Stomach smooth muscle (tissue), 2 donors: Measurements from ENCODE around the gene ATXN1.
"Not testable (repeated sequence)": the region's sequence is repeated elsewhere in the genome, so short reads cannot be mapped to it uniquely, and the experiment has no call there.

Source experiments
- H3K27ac ChIP-seq: one replicate; pipeline ENCODE4 v1.7.0; 2013; ENCODE audit warnings: mild to moderate bottlenecking, low read length, inconsistent platforms
- H3K27me3 ChIP-seq, 2 donors: one replicate each; pipeline ENCODE4 v1.7.0; 2013; ENCODE audit warnings: low read length in 2 of 2; ENCODE audit not compliant: insufficient read depth in 2 of 2, control insufficient read depth in 1 of 2
- H3K36me3 ChIP-seq, 2 donors: one replicate each; pipeline ENCODE4 v1.7.0; 2013; ENCODE audit warnings: low read length in 2 of 2; ENCODE audit not compliant: control insufficient read depth in 2 of 2, insufficient read depth in 2 of 2
- H3K4me1 ChIP-seq: one replicate; pipeline ENCODE4 v1.7.0; 2013; ENCODE audit warnings: low read length; ENCODE audit not compliant: control insufficient read depth, insufficient read depth
- H3K4me3 ChIP-seq, 2 donors: one replicate each; pipeline ENCODE4 v1.7.0; 2013; ENCODE audit warnings: low read length in 2 of 2
- H3K9ac ChIP-seq, 2 donors: one replicate each; pipeline ENCODE4 v1.7.0; 2013; ENCODE audit warnings: low read length in 2 of 2, mild to moderate bottlenecking in 1 of 2
- H3K9me3 ChIP-seq, 2 donors: one replicate each; pipeline ENCODE4 v1.7.0; 2013; ENCODE audit warnings: low read length in 2 of 2; ENCODE audit not compliant: control insufficient read depth in 2 of 2
- donor health status: healthy.
- donor health status: Pancreatic carcinoma.

The ATXN1 gene

DNA sequence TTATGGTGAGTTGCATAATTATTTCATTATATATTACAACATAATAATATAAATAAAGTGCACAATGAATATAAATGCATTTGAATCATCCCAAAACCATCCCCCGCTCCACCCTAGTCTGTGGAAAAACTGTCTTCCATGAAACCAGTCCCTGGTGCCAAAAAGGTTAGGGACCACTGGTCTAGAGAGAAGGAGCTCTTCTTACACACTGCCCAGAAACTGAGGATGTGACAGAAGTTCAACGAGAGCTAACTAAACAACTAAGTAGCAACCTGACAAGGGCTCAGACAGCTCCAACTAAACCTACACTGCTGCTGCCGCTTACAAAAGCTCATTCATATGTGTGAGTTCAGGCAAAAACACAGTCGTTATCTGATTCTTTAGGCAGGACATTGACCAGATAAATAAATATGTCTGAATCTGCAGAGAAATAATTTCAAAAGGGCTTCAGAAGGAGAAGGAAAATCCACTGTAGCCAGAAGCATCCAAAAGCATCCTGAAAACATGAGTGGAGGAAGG is 125.9 kb downstream of the ATXN1 start:
- Histone ChIP-seq H3K9ac (no peak overlapping the region), H3K4me3 (no peak overlapping the region), H3K27me3 (no peaks in the 10 kb centered on the region), H3K9me3 (no peaks in the 10 kb centered on the region), H3K36me3 (no peaks in the 10 kb centered on the region), H3K27ac (no peak overlapping the region), H3K4me1 (peaks cover 7% of the 10 kb centered on the region)

GRCh38 chr6:16634855-16635254 is 126.4 kb downstream of the ATXN1 start:
- no peak overlapping the region for H3K9ac ChIP-seq
- H3K27ac ChIP-seq: no peak overlapping the region
- H3K36me3 ChIP-seq: no peaks in the 10 kb centered on the region
- H3K4me3 ChIP-seq: no peak overlapping the region
- H3K9me3 ChIP-seq: no peaks in the 10 kb centered on the region
- H3K4me1 ChIP-seq: peaks cover 7% of the 10 kb centered on the region
- no peaks in the 10 kb centered on the region for H3K27me3 ChIP-seq

GRCh38 chr6:16633961-16634360 is 127.3 kb downstream of the ATXN1 start:
- H3K36me3 ChIP-seq: no peaks in the 10 kb centered on the region
- no peak overlapping the region for H3K27ac ChIP-seq
- H3K9me3 ChIP-seq: no peaks in the 10 kb centered on the region
- no peaks in the 10 kb centered on the region for H3K27me3 ChIP-seq
- H3K4me1 ChIP-seq: peaks cover 7% of the 10 kb centered on the region
- no peak overlapping the region for H3K4me3 ChIP-seq
- no peak overlapping the region for H3K9ac ChIP-seq

DNA sequence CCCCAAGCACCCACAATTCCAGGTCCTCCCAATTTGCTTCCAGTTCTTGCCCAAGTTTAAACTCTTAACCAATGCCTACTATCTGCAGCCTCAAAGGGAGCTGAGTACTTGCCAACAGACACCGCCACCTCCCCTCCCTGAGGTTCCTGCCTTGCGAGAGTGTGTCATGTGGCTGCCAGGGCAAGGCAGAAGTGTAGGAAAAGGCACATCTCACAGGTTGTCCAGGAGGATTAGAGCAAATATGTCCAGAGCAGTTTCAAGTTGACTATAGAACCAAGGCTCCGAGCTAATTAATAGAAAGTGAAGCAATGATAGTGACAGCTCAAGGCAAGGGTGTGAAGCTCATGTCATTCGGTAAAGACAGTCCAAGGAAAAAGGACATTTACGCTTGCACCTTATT is 127.8 kb downstream of the ATXN1 start:
- Histone ChIP-seq H3K27me3 (no peaks in the 10 kb centered on the region), H3K36me3 (no peaks in the 10 kb centered on the region), H3K9ac (no peak overlapping the region), H3K4me3 (no peak overlapping the region), H3K27ac (no peak overlapping the region), H3K9me3 (no peaks in the 10 kb centered on the region), H3K4me1 (peaks cover 7% of the 10 kb centered on the region)

DNA sequence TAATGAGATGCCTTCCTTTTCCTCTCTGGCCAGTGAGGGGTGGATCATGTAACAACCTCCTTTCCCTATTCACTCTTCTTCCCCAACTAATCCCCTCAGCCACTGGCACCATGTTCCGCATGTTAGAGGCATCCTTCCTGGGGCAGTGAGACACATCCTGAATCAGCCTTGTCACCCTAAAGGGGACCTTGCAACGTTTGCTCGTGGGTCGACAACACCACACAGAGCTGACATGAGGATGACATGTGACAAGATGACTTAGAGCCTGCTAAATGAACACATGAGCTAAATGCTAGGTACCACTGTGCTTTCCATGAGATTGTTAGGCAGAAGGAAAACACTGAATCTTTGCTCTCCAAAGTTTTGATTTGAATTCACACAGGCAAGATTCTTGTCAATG is 129.2 kb downstream of the ATXN1 start:
- Histone ChIP-seq H3K4me1 (peaks cover 7% of the 10 kb centered on the region), H3K4me3 (no peak overlapping the region), H3K27ac (no peak overlapping the region), H3K36me3 (no peaks in the 10 kb centered on the region), H3K27me3 (no peaks in the 10 kb centered on the region), H3K9ac (no peak overlapping the region), H3K9me3 (no peaks in the 10 kb centered on the region)

DNA sequence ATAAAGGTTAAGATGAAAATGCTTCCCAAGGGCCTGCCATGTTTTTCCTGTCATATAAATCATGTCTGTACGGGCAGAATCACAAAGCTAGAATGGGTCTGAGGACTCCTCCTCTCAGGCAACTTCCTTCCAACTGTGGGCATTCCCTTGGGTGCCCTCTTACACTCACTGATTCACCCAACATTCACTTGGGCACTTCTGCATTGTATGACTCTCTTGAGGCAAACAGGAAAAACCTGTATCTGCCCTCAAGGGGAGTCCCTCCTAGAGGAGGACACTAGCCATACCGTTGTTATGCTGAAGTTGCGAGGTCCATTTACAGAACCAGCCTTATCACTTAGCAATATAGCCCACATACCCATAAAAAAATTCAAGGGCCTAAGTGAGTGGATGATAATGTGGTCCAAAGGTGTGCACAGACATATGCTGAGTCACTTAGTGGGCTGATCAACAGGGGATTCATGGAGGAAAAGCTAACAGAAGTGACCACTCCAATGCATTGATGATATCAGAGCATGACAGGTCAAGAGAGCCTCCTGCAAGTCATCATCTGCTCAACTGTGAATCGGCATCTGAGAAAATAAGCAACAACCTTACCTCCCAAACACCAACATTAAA is 131.1 kb downstream of the ATXN1 start:
- Histone ChIP-seq H3K36me3 (no peaks in the 10 kb centered on the region), H3K9ac (no peak overlapping the region), H3K9me3 (no peaks in the 10 kb centered on the region), H3K27me3 (no peaks in the 10 kb centered on the region), H3K4me3 (no peak overlapping the region), H3K4me1 (peaks cover 4% of the 10 kb centered on the region), H3K27ac (no peak overlapping the region)

GRCh38 chr6:16628580-16628979 is 132.7 kb downstream of the ATXN1 start:
- H3K27ac ChIP-seq, H3K9ac ChIP-seq, H3K27me3 ChIP-seq, H3K4me3 ChIP-seq, H3K36me3 ChIP-seq, H3K4me1 ChIP-seq, H3K9me3 ChIP-seq: not testable (repeated sequence)

DNA sequence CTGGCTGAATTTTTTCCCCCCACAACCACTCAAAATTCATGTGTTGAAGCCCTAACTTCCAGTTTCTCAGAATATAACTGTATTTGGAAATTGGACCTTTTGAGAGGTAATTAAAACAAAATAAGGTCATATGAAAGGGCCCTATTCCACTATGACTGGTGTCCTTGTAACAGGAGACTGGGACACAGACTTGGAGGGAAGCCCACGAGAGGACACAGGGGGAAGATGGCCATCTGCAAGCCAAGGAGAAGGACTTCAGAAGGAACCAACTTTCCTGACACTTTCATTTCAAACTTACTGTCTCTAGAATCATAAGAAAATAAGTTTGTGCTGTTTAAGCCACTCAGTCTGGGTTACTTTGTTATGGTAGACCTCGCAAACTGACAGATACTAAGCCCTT is 134.6 kb downstream of the ATXN1 start:
- no peaks in the 10 kb centered on the region for H3K9me3 ChIP-seq
- H3K4me1 ChIP-seq: peaks cover 4% of the 10 kb centered on the region
- no peak overlapping the region for H3K27ac ChIP-seq
- no peak overlapping the region for H3K9ac ChIP-seq
- no peak overlapping the region for H3K4me3 ChIP-seq
- H3K27me3 ChIP-seq: no peaks in the 10 kb centered on the region
- H3K36me3 ChIP-seq: no peaks in the 10 kb centered on the region

DNA sequence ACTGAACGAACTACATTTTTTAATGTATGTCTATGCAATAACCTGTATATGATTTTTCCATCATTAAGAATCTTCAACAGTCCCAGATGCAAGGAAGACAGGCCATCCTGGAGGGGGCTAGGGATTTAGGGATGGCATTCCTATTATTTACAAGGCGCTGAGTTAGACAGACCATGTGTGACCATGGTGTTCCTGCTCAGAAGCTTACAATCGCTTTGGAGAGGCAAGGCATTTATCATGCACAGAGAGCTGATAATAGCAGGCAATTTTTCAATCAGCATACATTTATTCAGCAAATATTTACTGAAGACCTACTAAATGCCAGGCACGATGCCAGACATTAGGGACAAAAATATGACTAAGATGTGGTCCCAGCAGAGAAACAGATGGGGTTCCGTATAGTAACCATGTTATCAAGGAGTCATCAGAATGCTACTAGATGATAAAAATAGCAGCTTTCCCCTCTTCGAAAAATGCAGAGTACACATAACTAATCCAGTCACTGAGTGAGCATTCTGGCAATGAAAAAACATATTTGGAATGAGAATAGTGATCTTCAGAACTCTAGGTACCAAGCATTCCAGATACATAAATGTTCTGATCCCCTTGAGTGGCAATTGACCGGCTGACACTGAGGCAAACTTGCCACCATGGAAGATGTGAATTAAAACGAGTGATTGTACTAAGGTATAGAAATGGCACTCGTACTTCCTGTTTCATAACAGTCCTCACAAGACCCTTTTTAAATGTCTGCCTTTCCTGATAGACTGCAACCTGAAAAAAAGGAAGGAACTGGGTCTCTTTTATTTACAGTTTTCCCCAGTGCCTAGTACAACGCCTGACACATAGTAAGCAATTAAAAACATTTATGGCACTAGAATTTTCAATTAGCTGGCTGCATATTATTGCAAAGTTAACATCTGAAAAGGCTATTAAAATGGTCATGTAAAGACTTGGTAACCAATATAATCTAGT is 135.7 kb downstream of the ATXN1 start:
- no peaks in the 10 kb centered on the region for H3K36me3 ChIP-seq
- H3K9ac ChIP-seq: no peak overlapping the region
- no peak overlapping the region for H3K4me3 ChIP-seq
- no peaks in the 10 kb centered on the region for H3K9me3 ChIP-seq
- no peaks in the 10 kb centered on the region for H3K27me3 ChIP-seq
- H3K4me1 ChIP-seq: peaks cover 9% of the 10 kb centered on the region
- no peak overlapping the region for H3K27ac ChIP-seq

DNA sequence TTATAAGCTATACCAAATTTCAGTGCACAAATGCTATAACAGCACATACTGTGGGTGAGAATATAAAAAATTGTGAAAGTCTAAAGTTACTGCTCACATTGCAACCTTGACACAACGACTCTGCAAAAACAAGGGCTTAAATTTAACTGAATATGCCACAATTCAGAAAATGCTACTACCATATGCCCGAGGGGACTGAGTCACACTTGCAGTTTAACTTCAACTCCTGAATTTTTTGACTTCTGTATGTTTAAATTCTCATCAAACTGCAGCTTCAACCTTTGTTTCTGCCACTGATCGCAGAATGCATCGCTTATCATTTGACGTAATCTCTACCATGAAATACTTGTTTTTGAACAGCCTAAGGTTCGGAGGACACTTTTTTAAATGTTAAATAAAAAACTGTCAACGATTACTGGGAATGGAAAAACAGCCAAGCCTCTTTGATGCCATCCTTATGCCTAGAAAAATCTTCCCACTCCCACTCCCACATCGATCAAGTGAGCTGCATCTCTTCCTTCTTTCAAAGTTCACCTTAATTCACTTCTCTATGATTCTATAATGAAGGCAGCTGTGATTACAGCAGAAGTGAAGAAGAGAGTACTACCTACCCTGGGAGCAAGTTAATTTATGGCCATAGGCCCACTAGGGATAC is 136.5 kb downstream of the ATXN1 start:
- H3K27ac ChIP-seq: no peak overlapping the region
- H3K9ac ChIP-seq: no peak overlapping the region
- no peaks in the 10 kb centered on the region for H3K36me3 ChIP-seq
- H3K4me1 ChIP-seq: peaks cover 10% of the 10 kb centered on the region
- no peaks in the 10 kb centered on the region for H3K9me3 ChIP-seq
- no peaks in the 10 kb centered on the region for H3K27me3 ChIP-seq
- no peak overlapping the region for H3K4me3 ChIP-seq
